GM19324 (cell line): ENCODE data around the gene NBDY.
A peak's percentile ranks its signal among the peaks of the same experiment; 100 is the strongest.
"Not testable (repeated sequence)": the region's sequence is repeated elsewhere in the genome, so short reads cannot be mapped to it uniquely, and the experiment has no call there.

Experiments used
- ATAC-seq: cut with Tn5 transposase; IDR thresholded peaks from one replicate; pipeline ENCODE4 v1.9.1; 2021; ENCODE audit warnings: mild to moderate bottlenecking, moderate library complexity; ENCODE audit not compliant: unreplicated experiment, low FRiP score

The NBDY gene

DNA sequence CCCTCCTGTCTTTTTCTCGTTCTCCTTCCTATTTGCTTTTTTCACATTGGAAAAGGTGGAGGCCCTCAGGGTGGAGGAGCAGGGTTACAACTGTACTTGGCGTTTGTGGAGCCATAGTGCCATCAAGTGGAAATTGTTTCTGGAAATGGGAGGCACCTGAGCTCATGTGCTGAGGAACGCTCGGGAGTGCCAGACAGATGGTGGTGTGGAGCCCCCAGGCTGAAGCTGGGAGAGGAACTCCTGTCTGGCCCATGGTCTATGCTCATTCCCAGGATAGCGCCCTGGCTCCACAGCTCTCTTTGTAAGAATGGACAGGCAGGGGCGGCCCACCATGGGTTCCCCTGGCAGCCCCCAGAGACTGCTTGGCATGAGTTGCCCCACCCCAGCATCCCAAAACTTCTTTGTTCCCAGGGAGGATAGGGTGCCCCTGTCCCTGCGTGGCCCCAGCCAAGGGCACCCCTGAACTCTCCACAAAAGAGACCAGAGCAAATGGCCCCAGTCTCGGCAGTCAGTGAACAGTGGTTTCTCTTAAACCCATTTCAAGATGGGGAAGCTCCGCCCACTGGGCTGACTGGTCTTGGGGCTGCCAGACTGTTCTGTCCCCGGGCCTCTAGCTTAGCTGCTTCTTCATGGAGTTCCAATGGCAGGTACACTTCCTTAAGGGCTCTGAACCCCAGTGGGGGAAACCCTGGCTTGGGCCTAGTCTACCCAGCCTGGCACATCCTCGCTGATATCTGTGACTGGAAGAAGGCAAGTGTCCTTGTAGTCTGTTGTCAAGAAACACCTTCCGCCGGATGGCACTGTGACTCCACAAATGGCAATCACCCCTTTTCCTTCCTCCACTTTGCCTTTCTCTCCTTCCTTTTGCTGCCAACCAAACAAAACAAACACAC is 70.1 kb downstream of the NBDY start:
- ATAC-seq = no peak

DNA sequence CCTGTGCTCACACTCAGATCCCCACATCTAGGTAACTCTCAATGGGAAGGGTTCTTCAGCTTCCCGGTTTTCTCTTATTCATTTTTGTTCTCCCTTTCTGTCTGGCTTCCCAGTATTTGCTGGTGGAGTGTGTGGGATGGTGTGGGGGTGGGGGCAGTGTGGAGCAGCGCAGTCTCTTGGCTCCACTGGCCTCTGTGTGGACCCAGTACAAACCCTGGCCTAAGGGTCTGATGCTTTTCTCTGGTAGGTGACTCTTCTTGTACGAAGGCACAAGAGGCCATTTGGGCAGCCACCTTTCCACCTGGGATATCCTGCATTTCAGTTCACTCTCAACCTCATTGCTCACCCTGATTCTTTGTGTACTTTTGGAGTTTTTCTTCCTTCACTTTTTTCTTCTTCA is 71.3 kb downstream of the NBDY start:
- no peak for ATAC-seq

DNA sequence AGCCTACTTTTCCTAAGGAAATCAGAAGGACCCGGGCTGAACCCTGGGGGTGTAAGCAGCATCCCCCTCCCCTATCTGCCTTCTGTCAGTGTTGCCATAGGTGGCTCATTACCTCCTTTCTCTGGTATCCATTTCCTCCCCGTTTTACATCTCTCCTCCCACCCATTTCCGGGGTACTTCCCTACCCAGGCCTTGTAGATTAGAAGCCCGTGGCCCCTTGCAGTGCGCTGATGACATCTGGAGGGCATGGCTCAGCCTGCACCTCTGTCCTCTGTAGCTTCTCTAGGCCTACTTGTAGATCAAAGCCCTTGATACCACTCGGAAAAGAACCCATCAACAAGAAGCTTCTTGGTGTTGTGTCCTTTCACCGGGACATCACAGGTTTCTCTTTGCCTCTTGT is 71.8 kb downstream of the NBDY start:
- no peak for ATAC-seq

DNA sequence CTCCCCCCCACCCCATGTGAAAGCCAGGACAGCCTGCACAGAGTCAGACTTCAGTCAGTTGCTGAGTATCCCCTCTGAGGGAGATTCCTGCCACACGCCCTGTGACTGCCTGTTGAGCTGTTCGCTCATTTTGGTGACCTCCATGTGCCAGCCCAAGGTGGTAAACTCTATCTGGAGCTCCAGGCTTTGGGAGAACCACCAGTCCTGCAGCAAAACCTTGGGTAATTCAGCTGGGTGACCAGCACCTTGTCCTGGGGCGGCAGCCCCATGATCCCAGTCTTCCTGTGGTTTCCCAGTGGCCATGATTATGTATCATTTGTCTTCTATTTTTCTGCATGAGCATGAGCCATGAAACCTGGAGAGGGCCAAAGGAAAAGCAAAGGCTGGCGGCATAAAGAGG is 73.4 kb downstream of the NBDY start:
- ATAC-seq = no peak

DNA sequence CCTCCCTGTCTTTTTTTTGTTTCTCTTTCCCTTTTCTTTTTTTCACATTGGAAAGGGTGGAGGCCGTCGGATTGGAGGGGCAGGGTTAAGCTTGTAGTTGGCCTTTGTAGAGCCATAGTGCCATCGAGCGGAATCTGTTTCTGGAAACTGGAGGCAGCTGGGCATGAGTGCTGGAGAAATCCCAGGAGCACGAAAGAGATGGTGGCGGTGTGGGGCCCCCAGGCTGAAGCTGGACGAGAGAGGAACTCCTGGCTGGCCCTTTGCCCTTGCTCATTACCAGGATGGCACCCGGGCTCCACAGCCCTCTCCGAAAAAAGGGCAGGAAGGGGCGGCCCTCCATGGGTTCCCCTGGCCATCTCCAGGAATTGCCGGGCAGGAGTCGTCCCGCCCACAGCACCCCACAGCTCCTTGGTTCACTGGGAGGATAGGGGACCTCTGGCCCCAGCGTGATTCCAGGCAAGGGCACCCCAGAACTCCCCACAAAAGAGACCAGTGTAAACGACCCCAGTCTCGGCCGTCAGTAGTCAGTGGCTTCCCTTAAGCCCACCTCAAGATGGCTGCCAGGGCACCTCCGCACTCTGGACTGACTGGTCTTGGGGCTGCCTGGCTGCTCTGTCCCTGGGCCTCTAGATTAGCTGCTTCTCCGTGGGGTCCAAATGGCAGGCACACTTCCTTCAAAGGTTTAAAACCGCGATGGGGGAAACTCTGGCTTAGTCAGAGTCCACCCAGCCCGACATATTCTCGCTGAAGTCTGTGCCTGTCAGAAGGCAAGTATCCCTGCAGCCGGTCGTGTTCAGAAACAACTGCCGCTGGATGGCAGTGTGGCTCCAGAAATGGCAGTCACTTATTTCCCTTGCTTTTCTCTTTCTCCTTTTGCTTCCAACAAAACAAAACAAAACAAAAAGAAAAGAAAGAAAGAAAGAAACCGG is 74.1 kb downstream of the NBDY start:
- ATAC-seq = peak; percentile 52

DNA sequence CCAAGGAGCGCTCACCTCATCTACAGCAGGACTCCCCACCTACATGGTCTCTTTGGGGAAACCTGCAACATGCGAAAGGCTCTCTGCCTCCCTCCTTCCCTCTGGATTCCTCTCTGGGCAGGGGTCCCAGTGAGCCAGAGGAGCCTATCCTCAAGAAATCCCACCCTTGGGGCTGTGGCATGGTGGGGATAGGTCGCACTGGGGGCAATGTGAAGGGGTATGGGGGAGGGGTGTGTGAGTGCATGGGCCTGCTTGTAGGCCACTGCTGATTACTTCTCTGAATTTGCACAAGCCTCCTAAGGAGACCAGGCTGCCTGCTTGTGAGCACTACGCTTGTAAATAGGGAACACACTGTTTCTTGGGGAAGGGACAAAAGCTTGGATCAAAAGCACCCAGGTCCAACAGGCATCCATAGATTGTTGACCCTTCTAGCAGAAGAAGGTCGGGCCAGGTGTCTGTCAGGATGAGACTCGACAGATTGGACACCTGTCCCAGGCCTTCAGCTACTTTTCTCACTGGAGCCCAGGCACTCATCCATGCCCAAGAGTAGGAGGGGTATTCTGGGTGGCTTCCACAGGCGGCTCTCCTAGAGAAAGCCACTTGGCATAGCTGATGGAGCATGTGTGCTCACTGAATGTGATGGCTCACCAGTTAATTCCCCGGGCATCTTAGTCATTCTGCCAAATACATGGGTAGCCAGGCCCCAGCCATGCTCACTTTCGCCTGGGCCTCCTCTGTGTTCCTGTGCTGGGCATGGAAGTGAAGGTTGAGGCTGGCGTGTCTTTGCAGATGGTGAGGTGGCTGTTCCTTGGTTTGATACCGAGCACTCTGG is 75.0 kb downstream of the NBDY start:
- ATAC-seq = no peak

DNA sequence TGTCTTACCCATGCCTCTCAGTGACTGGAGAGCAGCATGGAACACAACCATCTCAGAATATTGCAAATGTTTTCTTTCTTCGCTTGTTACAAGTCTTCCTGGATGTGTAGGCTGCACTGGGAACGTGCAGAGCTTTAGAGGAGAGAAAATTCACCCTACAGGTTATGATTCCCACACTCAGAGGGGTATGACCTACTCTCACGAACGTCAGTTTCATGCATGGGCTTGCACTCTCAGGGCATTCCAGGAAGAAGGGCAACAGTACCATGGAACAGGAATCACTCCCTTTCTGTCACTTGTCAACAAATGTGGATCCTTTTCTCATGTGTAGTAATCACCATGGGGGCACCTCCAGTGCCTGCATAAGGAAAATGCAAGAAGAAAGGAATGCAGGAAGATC is 75.8 kb downstream of the NBDY start:
- no peak for ATAC-seq

DNA sequence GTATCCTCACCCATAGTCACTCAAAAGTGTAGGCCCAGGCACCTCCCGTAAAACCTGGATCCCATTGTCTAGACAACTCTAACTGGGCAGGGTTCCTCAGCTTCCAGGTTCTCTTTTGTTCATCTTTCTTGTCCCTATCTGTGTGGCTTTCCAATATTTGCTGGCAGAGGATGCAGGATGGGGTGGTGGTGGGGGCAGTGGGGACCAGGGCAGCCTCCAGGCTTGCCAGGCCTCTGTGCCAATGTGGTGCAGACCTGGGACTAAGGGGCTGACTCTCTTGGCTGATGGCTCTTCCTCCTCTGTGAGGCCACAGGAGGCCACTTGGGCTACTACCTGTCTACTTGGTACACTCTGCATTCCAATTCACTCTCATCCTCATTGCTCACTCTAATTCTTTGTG is 76.4 kb downstream of the NBDY start:
- ATAC-seq = no peak

DNA sequence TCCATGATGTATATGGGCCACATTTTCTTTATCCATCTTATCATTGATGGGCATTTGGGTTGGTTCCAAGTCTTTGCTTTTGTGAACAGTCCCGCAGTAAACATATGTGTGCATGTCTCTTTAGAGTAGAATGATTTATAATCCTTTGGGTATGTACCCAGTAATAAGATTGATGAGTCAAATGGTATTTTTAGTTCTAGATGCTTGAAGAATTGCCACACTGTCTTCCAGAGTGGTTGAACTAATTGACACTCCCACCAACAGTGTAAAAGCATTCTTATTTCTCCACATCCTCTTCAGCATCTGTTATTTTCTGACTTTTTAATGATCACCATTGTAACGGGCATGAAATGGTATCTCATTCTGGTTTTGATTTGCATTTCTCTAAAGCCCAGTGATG is 77.1 kb downstream of the NBDY start:
- not testable (repeated sequence) for ATAC-seq

DNA sequence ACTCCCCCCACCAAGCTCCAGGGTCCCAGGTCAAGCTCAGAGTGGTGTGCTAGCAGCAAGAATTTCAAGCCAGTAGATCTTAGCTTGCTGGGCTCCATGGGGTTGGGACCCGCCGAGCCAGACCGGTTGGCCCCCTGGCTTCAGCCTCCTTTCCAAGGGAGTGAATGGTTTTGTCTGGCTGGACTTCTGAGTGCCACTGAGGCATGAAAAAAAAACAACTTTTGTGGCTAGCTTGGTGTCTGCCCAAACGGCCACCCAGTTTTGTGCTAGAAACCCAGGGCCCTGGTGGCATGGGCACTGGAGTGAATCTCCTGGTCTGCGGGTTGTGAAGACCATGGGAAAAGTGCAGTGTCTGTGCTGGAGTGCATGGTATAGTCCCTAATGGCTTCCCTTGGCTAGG is 82.6 kb downstream of the NBDY start:
- ATAC-seq = no peak

DNA sequence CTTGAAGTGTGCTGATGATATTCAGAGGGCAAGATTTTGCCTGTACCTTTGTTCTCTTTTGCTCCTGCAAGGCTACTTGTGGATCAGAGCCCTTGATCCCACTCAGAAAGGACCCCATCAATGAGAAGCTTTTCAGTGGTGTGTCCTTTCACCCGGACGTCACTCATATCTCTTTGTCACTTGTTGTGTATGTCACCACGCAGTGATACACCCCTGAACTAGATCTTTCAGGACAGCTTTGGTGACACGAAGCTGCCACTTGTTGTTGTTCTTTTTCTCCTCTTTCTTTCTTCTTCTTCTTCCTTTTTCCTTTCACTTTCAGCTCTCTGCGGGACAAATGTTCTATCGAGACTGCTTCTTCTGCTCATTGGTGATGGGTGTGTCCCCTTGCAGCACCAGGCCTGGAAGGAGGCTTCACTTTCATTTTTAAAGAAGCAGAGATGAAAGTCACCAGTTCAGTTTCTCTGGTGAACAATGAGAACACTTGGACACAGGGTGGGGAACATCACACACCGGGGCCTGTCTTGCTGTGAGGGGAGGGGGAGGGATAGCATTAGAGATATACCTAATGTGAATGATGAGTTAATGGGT is 83.6 kb downstream of the NBDY start:
- peak; percentile 95 for ATAC-seq

DNA sequence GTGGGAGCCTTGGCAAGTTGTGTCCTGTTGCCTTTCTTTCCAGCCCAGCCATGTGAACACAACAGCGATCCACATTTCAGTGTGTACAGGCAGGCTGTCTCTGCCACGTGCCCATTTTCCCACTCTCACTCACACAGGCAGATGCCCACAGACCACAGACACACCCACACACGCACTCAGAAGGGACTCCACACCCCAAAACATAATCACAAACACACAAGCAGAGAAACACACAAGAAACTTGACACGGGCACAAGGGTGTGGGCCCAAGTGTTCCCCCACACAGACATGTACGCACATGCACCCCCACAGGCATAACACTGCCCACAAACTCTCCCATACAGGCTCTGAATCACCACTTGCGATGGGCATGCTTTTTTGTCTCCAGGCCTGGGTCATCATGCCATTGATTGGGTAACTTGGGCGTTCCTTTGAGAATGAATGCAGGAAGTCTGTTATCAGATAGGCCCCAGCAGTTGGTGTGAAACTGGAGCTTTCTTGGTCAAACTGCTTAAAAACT is 84.3 kb downstream of the NBDY start:
- peak; percentile 35 for ATAC-seq

DNA sequence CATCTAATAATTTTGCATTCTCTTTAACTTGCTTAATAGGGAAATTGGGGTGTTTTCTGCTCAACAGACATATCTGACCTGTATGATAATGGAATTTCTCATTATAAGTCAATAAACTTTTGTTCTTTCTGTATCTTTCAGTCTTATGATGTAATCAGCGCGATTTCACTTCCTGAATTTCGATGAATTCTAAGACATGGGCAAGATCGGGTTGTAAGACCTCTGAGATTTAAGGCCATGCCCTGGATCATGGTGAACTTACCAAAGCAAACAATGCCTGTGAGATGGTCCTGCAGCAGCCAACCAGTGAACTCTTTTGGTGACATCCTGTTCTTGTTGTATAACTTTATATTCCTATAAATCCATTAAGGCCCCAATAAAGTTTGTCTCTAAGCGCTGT is 88.1 kb downstream of the NBDY start:
- no peak for ATAC-seq

DNA sequence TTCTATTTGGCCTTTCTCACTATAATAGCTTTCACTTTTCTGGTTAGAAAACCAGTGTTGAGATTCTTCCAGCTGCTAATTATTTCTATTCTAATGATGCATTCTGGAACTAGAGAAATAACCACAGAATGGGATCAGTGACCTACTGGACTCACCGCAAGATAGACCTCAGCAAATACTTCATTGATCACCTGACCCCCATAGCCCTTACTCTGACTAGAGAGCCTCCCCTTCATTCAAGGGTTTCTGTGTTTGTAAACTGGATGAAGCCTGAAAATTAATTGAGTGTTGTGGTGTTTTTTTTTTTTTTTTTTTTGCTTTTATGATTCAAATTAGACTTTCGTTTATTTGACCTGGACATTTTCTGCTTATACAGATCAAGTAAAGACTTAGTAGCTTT is 97.0 kb downstream of the NBDY start:
- ATAC-seq = no peak

DNA sequence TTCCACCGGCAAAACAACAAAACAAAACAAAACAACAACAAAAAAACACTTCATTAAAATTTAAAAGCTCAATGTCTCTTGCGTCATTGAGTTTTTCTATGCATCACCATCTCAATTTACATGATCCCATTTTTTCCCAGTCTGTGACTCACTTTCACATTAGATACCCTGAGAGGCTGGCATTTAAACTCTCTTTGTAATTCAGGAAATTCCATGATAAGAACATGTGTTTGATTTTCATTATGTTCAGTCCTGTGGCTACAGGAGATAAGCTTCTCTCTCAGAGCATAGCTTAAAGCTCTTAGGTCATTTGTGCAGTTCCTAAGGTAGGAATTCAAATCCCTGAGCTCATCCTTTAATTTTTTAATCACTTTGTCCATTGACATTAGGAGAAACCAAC is 104.6 kb downstream of the NBDY start:
- no peak for ATAC-seq

DNA sequence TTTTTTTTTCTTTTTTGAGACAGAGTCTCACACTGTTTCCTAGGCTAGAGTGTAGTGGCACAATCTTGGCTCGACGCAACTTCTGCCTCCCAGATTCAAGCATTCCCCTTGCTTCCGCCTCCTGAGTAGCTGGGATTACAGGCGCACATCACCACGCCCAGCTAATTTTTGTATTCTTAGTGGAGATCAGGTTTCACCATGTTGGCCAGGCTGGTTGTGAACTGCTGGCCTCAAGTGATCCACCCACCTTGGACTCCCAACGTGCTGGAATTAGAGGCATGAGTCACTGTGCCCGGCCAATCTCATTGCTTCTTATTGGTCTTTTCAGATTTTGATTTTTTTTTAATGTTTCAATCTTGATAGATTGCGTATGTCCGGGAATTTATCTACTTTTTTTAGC is 124.4 kb downstream of the NBDY start:
- no peak for ATAC-seq

DNA sequence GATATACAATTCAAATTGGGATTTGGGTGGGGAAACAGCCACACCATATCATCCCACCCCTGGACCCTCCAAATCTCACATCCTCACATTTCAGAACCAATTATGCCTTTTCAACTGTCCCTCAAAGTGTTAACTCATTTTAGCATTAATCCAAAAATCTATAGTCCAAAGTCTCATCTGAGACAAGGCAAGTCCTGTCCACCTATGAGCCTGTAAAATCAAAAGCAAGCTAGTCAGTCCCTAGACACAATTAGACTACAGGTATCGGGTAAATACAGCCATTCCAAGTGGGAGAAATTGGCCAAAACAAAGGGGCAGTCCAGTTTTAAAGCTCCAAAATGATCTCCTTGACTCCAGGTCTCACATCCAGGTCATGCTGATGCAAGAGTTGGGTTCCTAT is 128.0 kb downstream of the NBDY start:
- no peak for ATAC-seq

DNA sequence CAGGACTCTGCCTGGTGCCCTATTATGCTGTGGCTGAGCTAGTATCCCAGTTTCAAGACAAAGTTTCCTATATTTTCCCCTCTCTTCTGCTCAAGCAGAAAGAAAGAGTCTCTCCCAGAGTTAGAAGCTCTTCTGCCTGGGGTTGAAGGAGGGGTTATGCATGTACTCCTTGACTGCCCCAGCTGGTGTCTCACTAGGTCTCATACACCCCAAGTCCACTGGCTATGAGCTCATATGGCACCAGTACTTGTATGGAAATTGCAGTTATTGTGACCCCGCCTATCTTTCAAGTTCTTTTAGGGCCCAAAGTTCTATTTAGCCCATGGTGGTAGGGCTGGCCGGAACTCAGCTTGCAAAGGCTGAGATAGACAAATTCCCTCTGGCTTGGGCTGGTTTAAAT is 131.8 kb downstream of the NBDY start:
- no peak for ATAC-seq
